Fibroblast of villous mesenchyme (primary cell): ENCODE data around the gene ALKAL2. TPM values are rescaled to one million over a fixed set of nuclear protein-coding genes. Genes with fewer than 3 reads are reported as not detected.
A peak's percentile ranks its signal among the peaks of the same experiment; 100 is the strongest.
"Not testable (repeated sequence)": the region's sequence is repeated elsewhere in the genome, so short reads cannot be mapped to it uniquely, and the experiment has no call there.

Experiments used
- DNase-seq: peaks from one replicate; pipeline ENCODE4 v3.0.0-alpha.2; 2010; ENCODE audit warnings: low read depth
- H3K4me3 ChIP-seq: 2 replicates; pipeline ENCODE4 v1.5.1; 2011; ENCODE audit warnings: low read depth, mild to moderate bottlenecking, low read length
- total RNA-seq: library from RNA; depleted of rRNA; stranded (reverse); fragments of >200 nt; gene quantifications from 2 replicates; pipeline ENCODE4 v1.2.3, GENCODE V29; 2012
- TF ChIP-seq, protein P1 (sequence below): IDR thresholded peaks from 2 replicates; pipeline ENCODE4 v1.5.1; 2012; ENCODE audit warnings: low read depth, mild to moderate bottlenecking, low read length; ENCODE audit not compliant: insufficient read depth

Gene ALKAL2
- total RNA-seq, 1 donor, result 0.43 TPM

DNA sequence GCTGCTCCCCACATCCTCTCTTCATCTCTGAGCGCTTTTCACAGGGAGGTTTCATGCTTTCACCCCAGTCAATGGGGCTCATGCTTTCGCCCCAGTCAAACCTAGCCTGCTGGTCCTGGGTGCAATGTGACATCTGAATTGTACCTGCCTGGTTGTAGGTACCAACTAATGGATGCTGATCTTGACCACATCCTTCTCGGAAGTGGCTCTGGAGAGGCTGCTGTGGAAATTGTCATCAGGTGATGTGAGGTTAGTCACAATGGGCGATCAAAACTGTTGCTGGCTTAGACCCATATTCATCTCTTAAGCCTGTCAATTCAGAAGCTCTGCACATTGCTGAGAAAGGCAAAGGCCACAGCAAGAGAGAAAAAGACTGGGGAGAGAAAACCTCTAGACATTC is 32.7 kb upstream of the ALKAL2 start:
- no peak overlapping the region for H3K4me3 ChIP-seq
- TF ChIP-seq, protein P1, sequence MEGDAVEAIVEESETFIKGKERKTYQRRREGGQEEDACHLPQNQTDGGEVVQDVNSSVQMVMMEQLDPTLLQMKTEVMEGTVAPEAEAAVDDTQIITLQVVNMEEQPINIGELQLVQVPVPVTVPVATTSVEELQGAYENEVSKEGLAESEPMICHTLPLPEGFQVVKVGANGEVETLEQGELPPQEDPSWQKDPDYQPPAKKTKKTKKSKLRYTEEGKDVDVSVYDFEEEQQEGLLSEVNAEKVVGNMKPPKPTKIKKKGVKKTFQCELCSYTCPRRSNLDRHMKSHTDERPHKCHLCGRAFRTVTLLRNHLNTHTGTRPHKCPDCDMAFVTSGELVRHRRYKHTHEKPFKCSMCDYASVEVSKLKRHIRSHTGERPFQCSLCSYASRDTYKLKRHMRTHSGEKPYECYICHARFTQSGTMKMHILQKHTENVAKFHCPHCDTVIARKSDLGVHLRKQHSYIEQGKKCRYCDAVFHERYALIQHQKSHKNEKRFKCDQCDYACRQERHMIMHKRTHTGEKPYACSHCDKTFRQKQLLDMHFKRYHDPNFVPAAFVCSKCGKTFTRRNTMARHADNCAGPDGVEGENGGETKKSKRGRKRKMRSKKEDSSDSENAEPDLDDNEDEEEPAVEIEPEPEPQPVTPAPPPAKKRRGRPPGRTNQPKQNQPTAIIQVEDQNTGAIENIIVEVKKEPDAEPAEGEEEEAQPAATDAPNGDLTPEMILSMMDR, result no peak
- no peak for DNase-seq

DNA sequence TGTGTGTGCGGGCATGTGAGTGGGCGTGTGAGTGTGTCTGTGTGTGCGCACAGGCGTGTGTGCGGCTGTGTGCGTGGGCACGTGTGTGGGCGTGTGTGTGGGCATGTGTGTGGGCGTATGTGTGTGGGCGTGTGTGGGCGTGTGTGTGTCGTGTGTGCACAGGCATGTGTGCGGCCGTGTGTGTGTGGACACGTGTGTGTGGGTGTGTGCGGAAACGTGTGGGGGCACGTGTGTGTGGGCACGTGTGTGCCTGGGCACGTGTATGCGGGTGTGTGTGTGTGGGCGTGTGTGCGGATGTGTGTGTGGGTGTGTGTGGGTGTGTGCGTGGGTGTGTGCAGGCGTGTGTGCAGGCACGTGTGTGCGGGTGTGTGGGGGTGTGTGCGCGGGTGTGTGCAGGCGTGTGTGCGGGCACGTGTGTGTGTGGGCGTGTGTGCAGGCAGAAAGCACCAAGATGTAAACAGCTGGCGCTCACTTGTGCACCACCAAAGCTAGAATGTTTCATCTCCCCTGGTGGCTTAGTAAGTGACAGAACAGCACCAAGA is 31.2 kb upstream of the ALKAL2 start:
- no peak overlapping the region for H3K4me3 ChIP-seq
- TF ChIP-seq, protein P1, result no peak
- DNase-seq, result no peak

DNA sequence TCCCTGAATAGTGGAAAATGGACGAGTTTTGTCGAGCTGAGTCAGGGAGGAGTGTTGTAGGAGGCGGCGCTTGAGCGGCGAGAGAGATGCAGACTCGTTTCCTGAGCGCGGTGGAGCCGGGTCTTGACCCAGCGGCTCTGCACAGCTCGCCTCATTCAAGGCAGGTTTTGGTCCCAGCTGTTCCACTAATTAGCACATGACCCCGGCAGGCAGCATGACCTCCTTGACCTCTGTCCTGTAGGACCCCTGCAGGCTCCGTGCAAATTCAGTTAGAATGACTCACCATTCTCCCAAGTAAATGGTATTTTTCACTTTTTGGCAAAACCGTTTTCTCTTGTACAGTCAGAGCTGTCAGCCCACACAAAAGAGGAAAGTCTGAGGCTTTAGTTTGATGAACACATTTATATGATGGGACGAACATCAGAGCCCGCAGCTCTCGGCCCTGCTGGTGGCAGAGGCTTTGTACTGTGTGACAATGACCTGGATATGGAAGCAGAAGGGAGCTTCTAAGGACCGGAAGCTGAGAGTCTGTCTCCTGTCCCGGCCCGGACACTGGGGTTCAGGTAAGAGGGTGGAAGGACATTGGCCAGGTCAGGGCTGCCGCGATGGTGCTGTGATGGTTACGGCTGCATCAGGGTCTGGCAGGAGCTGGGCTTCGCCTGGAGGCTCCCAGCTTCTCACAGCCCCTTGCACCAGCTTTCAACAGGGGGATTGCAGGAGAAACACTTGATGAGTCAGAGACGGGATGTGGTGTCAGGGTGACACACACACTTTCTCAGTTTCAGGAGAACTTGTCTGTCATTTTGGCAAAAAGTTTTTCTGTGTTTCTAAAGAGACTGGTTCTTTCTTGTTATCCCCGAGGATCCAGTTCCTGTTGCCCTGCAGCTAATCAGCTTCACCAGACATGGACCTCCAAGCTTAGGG is 29.9 kb upstream of the ALKAL2 start:
- no peak overlapping the region for H3K4me3 ChIP-seq
- peak; percentile 4 for DNase-seq
- TF ChIP-seq, protein P1, result no peak

GRCh38 chr2:316381-316780 is 28.5 kb upstream of the ALKAL2 start:
- H3K4me3 ChIP-seq, result no peak overlapping the region
- no peak for DNase-seq
- TF ChIP-seq, protein P1, result no peak

DNA sequence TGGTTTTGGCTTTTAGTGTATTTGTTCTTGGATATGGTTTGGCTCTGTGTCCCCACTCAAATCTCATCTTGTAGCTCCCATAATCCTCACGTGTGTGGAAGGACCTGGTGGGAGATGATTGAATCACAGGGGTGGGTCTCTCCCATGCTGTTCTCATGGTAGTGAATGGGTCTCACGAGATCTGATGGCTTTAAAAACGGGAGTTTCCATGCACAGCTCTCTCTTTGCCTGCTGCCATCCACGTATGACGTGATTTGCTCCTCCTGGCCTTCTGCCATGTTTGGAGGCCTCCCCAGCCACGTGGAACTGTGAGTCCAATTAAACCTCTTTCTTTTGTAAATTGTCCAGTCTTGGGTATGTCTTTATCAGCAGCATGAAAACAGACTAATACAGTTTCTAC is 28.0 kb upstream of the ALKAL2 start:
- H3K4me3 ChIP-seq, DNase-seq: not testable (repeated sequence)

DNA sequence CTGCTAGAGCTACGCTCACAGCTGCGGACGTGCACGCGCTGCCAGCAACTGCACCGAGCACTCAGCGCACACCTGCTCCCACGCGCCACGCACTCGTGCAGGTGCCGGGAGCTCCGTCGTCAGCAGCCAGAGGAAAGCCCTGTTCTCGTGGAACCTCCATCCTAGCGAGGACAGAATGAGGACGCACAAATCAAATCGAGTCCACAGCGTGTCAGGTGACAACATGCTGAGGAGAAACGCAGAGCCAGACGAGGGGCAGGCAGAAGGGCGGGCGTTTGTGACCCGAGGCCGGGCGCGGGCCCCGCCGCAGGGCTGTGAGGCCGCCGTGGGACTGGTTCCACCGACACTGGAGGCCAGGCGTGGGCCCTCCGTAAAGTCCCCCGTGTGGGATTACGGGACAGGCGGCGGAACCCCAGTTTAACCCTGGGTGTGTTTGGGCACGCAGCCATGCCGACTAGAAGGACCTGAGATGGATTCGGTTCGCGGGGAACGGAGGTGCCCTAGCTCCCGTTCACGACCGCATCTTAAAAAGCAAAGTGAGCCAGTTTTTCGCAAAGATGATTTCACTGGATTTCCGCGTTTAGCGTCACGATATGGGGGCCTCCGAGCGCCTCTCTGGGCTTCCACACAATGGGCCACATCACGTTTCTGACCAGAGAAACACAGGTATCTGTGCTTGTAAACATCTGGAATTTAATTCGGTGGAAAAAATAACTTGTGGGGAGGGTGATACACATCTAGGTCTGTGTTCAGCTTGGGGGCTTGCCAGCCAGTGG is 26.9 kb upstream of the ALKAL2 start:
- no peak for DNase-seq
- no peak overlapping the region for H3K4me3 ChIP-seq
- TF ChIP-seq, protein P1, result no peak

GRCh38 chr2:313991-314390 is 26.1 kb upstream of the ALKAL2 start:
- DNase-seq, result no peak
- no peak overlapping the region for H3K4me3 ChIP-seq

More at GRCh38 chr2:313991-314390, 26.1 kb upstream of the ALKAL2 start:
- TF ChIP-seq, protein P1, result no peak
